Measurements from ENCODE around the gene ZNF579. TPM values are rescaled to one million over a fixed set of nuclear protein-coding genes. Genes with fewer than 3 reads are reported as not detected.

The ZNF579 gene
- total RNA-seq, 1 donor from 2014 or later, result 10.9 TPM

GRCh38 chr19:55559684-55560083, 21.0 kb downstream of the ZNF579 start:
- H3K9me3 Mint-ChIP-seq, result no peaks in the 10 kb centered on the region
- ATAC-seq (ENCODE audit: low read depth), result no peak
- intact Hi-C loops (cut with micrococcal nuclease), result no loop called here
- no peak for DNase-seq
- H3K4me1 Mint-ChIP-seq, result no peaks in the 10 kb centered on the region
- peaks cover 11% of the 10 kb centered on the region for H3K27me3 Mint-ChIP-seq
- H3K27ac Mint-ChIP-seq, result no peak overlapping the region
- H3K36me3 Mint-ChIP-seq (ENCODE audit: low read depth), result no peaks in the 10 kb centered on the region
- ChIA-PET CTCF (no interaction called here), POLR2A (no interaction called here)
- no peak overlapping the region for H3K4me3 Mint-ChIP-seq
- no peak for TF ChIP-seq CTCF (IDR thresholded peaks at IDR 0.05)

GRCh38 chr19:55554741-55555152, 25.9 kb downstream of the ZNF579 start:
- ATAC-seq (ENCODE audit: low read depth) (no peak), DNase-seq (no peak)
- no peak overlapping the region for H3K4me3 Mint-ChIP-seq
- H3K36me3 Mint-ChIP-seq (ENCODE audit: low read depth), result no peaks in the 10 kb centered on the region
- ChIA-PET POLR2A (no interaction called here), CTCF (no interaction called here)
- no peak for TF ChIP-seq CTCF (IDR thresholded peaks at IDR 0.05)
- H3K27ac Mint-ChIP-seq, result no peak overlapping the region
- H3K4me1 Mint-ChIP-seq, result no peaks in the 10 kb centered on the region
- intact Hi-C loops (cut with micrococcal nuclease), result no loop called here
- H3K27me3 Mint-ChIP-seq, result peaks cover 14% of the 10 kb centered on the region
- no peaks in the 10 kb centered on the region for H3K9me3 Mint-ChIP-seq

- Mint-ChIP-seq H3K4me1 (peaks cover 2% of the 10 kb centered on the region), H3K9me3 (no peaks in the 10 kb centered on the region), H3K27ac (no peak overlapping the region), H3K27me3 (peaks cover 15% of the 10 kb centered on the region), H3K36me3 (ENCODE audit: low read depth) (no peaks in the 10 kb centered on the region), H3K4me3 (no peak overlapping the region)
- no peak for DNase-seq
- TF ChIP-seq CTCF (IDR thresholded peaks at IDR 0.05), result no peak
- intact Hi-C loops (cut with micrococcal nuclease), result no loop called here
- ChIA-PET CTCF (no interaction called here), POLR2A (no interaction called here)
- no peak for ATAC-seq (ENCODE audit: low read depth)
Measured at GRCh38 chr19:55554302-55554701, 26.3 kb downstream of the ZNF579 start.

- no peak for DNase-seq
- Mint-ChIP-seq H3K4me1 (peaks cover 2% of the 10 kb centered on the region), H3K27ac (no peak overlapping the region), H3K27me3 (peaks cover 15% of the 10 kb centered on the region), H3K4me3 (no peak overlapping the region), H3K9me3 (no peaks in the 10 kb centered on the region), H3K36me3 (ENCODE audit: low read depth) (no peaks in the 10 kb centered on the region)
- ChIA-PET POLR2A (interaction anchor here (0.7 kb wide), 1 partner anchor 1698 kb away, joined by 4 read pairs; no protein-coding TSS in a partner anchor), CTCF (no interaction called here)
- intact Hi-C loops (cut with micrococcal nuclease), result no loop called here
- TF ChIP-seq CTCF (IDR thresholded peaks at IDR 0.05), result no peak
- ATAC-seq (ENCODE audit: low read depth), result no peak
Measured at GRCh38 chr19:55553217-55554182, 27.1 kb downstream of the ZNF579 start.

GRCh38 chr19:55552620-55553019, 28.0 kb downstream of the ZNF579 start:
- no peak for TF ChIP-seq CTCF (IDR thresholded peaks at IDR 0.05)
- DNase-seq (no peak), ATAC-seq (ENCODE audit: low read depth) (no peak)
- ChIA-PET POLR2A (interaction anchor here (0.7 kb wide), 1 partner anchor 1697 kb away, joined by 4 read pairs; no protein-coding TSS in a partner anchor), CTCF (no interaction called here)
- intact Hi-C loops (cut with micrococcal nuclease), result no loop called here
- Mint-ChIP-seq H3K27me3 (peaks cover 20% of the 10 kb centered on the region), H3K4me3 (no peak overlapping the region), H3K27ac (no peak overlapping the region), H3K36me3 (ENCODE audit: low read depth) (no peaks in the 10 kb centered on the region), H3K4me1 (peaks cover 2% of the 10 kb centered on the region), H3K9me3 (no peaks in the 10 kb centered on the region)

Data from activated B cell treated with CpG ODN at 0.5 μM for 24 hours (primary cell).